ENCODE results near the gene LXN.

The LXN gene

DNA sequence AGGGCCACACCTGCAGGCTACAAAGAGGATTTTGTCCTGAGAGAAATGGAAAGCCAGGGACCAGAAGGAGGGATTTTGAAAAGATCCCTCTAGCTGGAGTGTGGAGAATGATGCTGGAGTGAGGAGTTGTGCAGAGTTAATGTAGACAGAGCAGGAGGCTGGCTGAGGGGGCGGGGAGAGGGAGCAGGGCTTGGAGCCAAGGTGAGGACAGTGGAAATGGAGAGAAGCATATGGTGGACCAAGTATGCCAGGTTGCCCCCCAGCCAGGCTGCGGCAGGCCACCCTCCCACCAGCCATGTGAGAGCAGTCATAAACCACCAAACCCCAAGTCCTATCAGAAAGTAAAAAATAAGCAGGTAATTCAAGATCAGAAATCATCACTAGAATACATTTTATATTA lies 45.1 kb upstream of the LXN start:
- peaks cover 2% of the 10 kb centered on the region; the same call in 1 of the 2 replicates for H3K4me1 ChIP-seq (ENCODE audit: control insufficient read depth, low read length)
- TF ChIP-seq EZH2phosphoT487 (IDR thresholded peaks at IDR 0.05; ENCODE audit: borderline replicate concordance, low read length), result no peak
- TF ChIP-seq, protein P1, sequence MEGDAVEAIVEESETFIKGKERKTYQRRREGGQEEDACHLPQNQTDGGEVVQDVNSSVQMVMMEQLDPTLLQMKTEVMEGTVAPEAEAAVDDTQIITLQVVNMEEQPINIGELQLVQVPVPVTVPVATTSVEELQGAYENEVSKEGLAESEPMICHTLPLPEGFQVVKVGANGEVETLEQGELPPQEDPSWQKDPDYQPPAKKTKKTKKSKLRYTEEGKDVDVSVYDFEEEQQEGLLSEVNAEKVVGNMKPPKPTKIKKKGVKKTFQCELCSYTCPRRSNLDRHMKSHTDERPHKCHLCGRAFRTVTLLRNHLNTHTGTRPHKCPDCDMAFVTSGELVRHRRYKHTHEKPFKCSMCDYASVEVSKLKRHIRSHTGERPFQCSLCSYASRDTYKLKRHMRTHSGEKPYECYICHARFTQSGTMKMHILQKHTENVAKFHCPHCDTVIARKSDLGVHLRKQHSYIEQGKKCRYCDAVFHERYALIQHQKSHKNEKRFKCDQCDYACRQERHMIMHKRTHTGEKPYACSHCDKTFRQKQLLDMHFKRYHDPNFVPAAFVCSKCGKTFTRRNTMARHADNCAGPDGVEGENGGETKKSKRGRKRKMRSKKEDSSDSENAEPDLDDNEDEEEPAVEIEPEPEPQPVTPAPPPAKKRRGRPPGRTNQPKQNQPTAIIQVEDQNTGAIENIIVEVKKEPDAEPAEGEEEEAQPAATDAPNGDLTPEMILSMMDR (IDR thresholded peaks at IDR 0.05; ENCODE audit: low read depth, low read length, poor library complexity, severe bottlenecking), result no peak
- H3K27me3 ChIP-seq (ENCODE audit: control insufficient read depth, low read length), result no peaks in the 10 kb centered on the region
- H3K27ac ChIP-seq (ENCODE audit: low read depth, low read length), result no peak overlapping the region
- H3K4me2 ChIP-seq (ENCODE audit: low read length), result no peak overlapping the region
- H3K36me3 ChIP-seq (ENCODE audit: control insufficient read depth, low read length), result no peaks in the 10 kb centered on the region; the same call in 1 of the 2 replicates
- no peaks in the 10 kb centered on the region for H4K20me1 ChIP-seq (ENCODE audit: control insufficient read depth, insufficient read depth, low read depth, low read length)
- no peak overlapping the region for H3K4me3 ChIP-seq (ENCODE audit: low read length)
- no peaks in the 10 kb centered on the region for H3K9me3 ChIP-seq (ENCODE audit: control insufficient read depth, insufficient read depth, low read length)
- H3K9me2 ChIP-seq (replicated peaks; ENCODE audit: control insufficient read depth, low read length), result no peaks in the 10 kb centered on the region
- H3K79me2 ChIP-seq (ENCODE audit: control insufficient read depth, low read length), result no peaks in the 10 kb centered on the region
- H3F3A ChIP-seq (ENCODE audit: control insufficient read depth, insufficient read depth), result no peaks in the 10 kb centered on the region

DNA sequence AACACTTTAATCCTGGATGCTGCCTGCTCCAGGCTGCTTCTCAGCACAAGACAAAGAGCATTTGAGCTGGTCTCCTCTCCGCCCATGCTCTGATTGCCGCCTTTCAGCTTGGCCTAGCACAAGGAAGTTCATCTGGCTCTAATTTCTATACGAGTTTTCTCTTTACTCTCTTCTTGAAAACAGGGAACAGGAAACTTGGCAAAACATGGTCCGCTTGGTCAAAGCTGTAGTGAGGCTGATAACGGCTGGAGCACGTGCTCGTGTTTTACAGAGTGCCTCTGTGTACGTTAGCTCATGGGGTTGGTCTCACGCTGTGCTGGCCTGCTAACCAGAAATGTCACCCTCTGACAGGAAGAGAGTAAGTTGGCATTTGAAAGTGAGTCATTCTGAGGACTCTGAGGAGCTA lies 40.6 kb upstream of the LXN start:
- no peak overlapping the region for H3K4me3 ChIP-seq (ENCODE audit: low read length)
- H3K9me3 ChIP-seq (ENCODE audit: control insufficient read depth, insufficient read depth, low read length), result no peaks in the 10 kb centered on the region
- peaks cover 14% of the 10 kb centered on the region for H3K36me3 ChIP-seq (ENCODE audit: control insufficient read depth, low read length)
- no peaks in the 10 kb centered on the region for H3K4me1 ChIP-seq (ENCODE audit: control insufficient read depth, low read length)
- no peak overlapping the region for H3K4me2 ChIP-seq (ENCODE audit: low read length)
- H3K27me3 ChIP-seq (ENCODE audit: control insufficient read depth, low read length), result no peaks in the 10 kb centered on the region
- H3F3A ChIP-seq (ENCODE audit: control insufficient read depth, insufficient read depth), result no peaks in the 10 kb centered on the region
- no peaks in the 10 kb centered on the region for H3K79me2 ChIP-seq (ENCODE audit: control insufficient read depth, low read length)
- H3K9me2 ChIP-seq (replicated peaks; ENCODE audit: control insufficient read depth, low read length), result no peaks in the 10 kb centered on the region
- H4K20me1 ChIP-seq (ENCODE audit: control insufficient read depth, insufficient read depth, low read depth, low read length), result no peaks in the 10 kb centered on the region
- H3K27ac ChIP-seq (ENCODE audit: low read depth, low read length), result no peak overlapping the region
- TF ChIP-seq, protein P1 (IDR thresholded peaks at IDR 0.05; ENCODE audit: low read depth, low read length, poor library complexity, severe bottlenecking), result no peak

DNA sequence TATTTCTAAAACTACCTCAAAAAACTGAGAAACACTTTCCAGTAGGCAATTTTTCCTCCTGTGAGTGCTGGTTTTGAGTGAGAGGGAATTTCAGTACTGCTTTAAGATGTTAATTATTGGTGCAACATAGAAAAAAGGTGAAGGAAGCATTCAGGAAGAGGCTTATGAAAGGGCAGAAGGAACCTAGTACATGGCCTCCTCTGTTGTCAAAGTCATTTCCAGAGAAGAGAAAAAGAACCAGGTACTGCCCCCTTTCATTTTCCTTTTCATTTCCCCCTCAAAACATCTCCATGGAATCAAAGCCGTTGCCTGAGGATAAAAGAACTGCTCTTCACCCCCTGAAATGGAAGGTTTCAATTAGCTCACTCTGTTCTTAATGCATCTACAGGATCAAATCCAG lies 40.0 kb upstream of the LXN start:
- Histone ChIP-seq H3K36me3 (ENCODE audit: control insufficient read depth, low read length) (peaks cover 20% of the 10 kb centered on the region), H3K4me3 (ENCODE audit: low read length) (no peak overlapping the region), H4K20me1 (ENCODE audit: control insufficient read depth, insufficient read depth, low read depth, low read length) (no peaks in the 10 kb centered on the region), H3K9me3 (ENCODE audit: control insufficient read depth, insufficient read depth, low read length) (no peaks in the 10 kb centered on the region), H3F3A (ENCODE audit: control insufficient read depth, insufficient read depth) (no peaks in the 10 kb centered on the region), H3K27ac (ENCODE audit: low read depth, low read length) (no peak overlapping the region), H3K9me2 (replicated peaks; ENCODE audit: control insufficient read depth, low read length) (no peaks in the 10 kb centered on the region), H3K27me3 (ENCODE audit: control insufficient read depth, low read length) (no peaks in the 10 kb centered on the region), H3K4me1 (ENCODE audit: control insufficient read depth, low read length) (no peaks in the 10 kb centered on the region), H3K4me2 (ENCODE audit: low read length) (no peak overlapping the region), H3K79me2 (ENCODE audit: control insufficient read depth, low read length) (no peaks in the 10 kb centered on the region)
- TF ChIP-seq EZH2phosphoT487 (IDR thresholded peaks at IDR 0.05; ENCODE audit: borderline replicate concordance, low read length), result no peak
- TF ChIP-seq, protein P1 (IDR thresholded peaks at IDR 0.05; ENCODE audit: low read depth, low read length, poor library complexity, severe bottlenecking), result no peak

DNA sequence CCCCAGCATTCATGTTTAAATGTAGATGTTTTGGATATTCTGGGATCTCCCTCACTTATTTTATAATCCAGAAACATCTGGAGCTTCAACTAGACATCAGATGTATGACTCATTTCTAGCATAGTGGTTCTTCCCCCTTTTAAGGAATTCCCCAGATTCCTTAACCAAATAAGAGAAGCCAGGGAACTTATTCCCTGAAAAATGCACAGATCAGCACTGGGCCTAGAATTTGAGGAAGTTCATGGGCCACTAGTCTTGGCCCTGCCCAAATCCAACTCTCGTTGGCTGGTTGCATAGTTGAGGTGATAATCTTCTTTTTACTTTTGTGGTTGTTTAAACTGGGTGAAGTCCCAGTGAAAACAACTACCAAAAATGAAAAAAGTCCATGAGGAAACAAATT lies 39.4 kb upstream of the LXN start:
- no peak overlapping the region for H3K4me2 ChIP-seq (ENCODE audit: low read length)
- H3K36me3 ChIP-seq (ENCODE audit: control insufficient read depth, low read length), result peaks cover 21% of the 10 kb centered on the region
- no peaks in the 10 kb centered on the region for H3K9me3 ChIP-seq (ENCODE audit: control insufficient read depth, insufficient read depth, low read length)
- H3K4me1 ChIP-seq (ENCODE audit: control insufficient read depth, low read length), result no peaks in the 10 kb centered on the region
- no peak overlapping the region for H3K4me3 ChIP-seq (ENCODE audit: low read length)
- H3K27me3 ChIP-seq (ENCODE audit: control insufficient read depth, low read length), result no peaks in the 10 kb centered on the region
- no peaks in the 10 kb centered on the region for H3K9me2 ChIP-seq (replicated peaks; ENCODE audit: control insufficient read depth, low read length)
- no peaks in the 10 kb centered on the region for H3F3A ChIP-seq (ENCODE audit: control insufficient read depth, insufficient read depth)
- H3K79me2 ChIP-seq (ENCODE audit: control insufficient read depth, low read length), result no peaks in the 10 kb centered on the region
- H3K27ac ChIP-seq (ENCODE audit: low read depth, low read length), result no peak overlapping the region
- TF ChIP-seq, protein P1 (IDR thresholded peaks at IDR 0.05; ENCODE audit: low read depth, low read length, poor library complexity, severe bottlenecking), result no peak
- no peak for TF ChIP-seq EZH2phosphoT487 (IDR thresholded peaks at IDR 0.05; ENCODE audit: borderline replicate concordance, low read length)
- H4K20me1 ChIP-seq (ENCODE audit: control insufficient read depth, insufficient read depth, low read depth, low read length), result no peaks in the 10 kb centered on the region
